ENCODE data around the gene USF2.

GRCh38 chr19:35219008-35219407 is 49.8 kb upstream of the USF2 start:
- TF ChIP-seq CTCF (conservative IDR thresholded peaks at IDR 0.05 in 1 of 2, IDR thresholded peaks at IDR 0.05 in 1 of 2; ENCODE audit: extremely low read depth in 1 of 2, insufficient read depth in 1 of 2, low read depth in 1 of 2, low read length in 2 of 2), result no peak
- no peak for TF ChIP-seq EZH2 (IDR thresholded peaks at IDR 0.05; ENCODE audit: borderline replicate concordance, low read length)
